Cerebellar cortex (tissue), 1 donor: ENCODE measurements around the gene NAT16.
A peak's percentile ranks its signal among the peaks of the same experiment; 100 is the strongest.
"Not testable (repeated sequence)": the region's sequence is repeated elsewhere in the genome, so short reads cannot be mapped to it uniquely, and the experiment has no call there.

Experiments
- DNase-seq: peaks from one replicate; pipeline ENCODE4 v3.0.0-alpha.2; 2015; ENCODE audit warnings: low spot score

NAT16 gene

DNA sequence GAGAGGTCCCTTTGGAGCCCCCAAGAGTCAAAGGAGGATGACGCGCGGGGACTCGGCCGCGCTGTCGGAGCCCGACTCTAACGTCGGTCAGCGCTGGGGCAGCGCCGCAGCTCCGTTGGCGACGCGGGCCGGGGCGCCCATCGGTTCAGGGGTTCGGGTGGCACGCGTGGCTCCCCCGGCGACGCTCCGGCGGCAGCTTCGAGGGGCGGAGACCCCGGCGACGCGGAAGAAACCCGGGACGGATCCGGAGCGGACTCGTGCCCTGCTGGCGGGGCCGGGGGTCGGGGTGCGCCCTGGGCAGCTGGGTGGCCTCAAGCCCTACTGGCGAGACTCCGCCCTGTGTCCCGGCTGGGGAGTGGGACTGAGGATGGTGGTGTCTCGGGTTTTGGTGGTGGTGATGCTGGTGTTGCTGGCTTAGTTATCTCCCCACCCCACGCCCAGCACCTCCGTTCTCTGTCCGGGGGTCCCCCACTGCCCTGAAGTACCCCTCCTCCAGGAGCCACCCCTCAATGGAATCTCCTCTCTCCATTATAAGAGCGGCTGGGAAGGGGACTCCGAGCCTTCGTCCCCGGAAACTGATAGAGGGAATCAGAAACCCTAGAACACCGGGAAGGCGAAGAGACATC, at the start of gene NAT16:
Gene NAT16 (minus strand): TSS at position 164 of the 626 bp plus-strand sequence. CDS start 5,486 bp downstream, outside the sequence.
- DNase-seq: no peak

GRCh38 chr7:101226721-101227120, 46.6 kb upstream of the NAT16 start:
- peak; percentile 40 for DNase-seq

GRCh38 chr7:101225650-101226049, 45.6 kb upstream of the NAT16 start:
- no peak for DNase-seq

- no peak for DNase-seq
Measured at GRCh38 chr7:101223528-101223927, 43.4 kb upstream of the NAT16 start.

- no peak for DNase-seq
Measured at GRCh38 chr7:101222275-101222830, 42.3 kb upstream of the NAT16 start.

DNA sequence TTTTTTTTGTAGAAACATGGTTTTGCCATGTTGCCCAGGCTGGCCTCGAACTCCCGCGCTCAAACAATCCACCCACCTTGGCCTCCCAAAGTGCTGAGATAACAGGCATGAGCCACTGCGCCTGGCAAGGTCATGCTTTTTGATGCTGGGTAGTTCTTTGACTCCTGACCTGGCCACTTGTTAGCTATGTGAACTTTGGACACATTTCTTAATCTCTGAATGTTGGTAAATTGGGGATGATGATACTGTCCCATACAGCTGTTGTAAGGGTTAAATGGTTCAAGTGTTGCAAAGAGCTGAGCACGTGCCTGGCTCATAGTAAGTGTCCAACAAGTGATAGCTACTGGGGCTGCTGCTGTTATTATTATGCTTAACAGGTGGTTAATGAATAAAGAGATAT, 40.2 kb upstream of the NAT16 start:
- no peak for DNase-seq

GRCh38 chr7:101218236-101219125, 38.4 kb upstream of the NAT16 start:
- DNase-seq: no peak

GRCh38 chr7:101217388-101218235, 37.5 kb upstream of the NAT16 start, which contains the start of the genes PLOD3 and ZNHIT1:
PLOD3 (minus strand) TSS chr7:101217581; CDS start chr7:101217274, 307 bp downstream.
ZNHIT1 (plus strand) TSS chr7:101218165; CDS start chr7:101218196, 31 bp downstream.
- DNase-seq: peak; percentile 99

- DNase-seq: no peak
Measured at GRCh38 chr7:101216860-101217387, 36.8 kb upstream of the NAT16 start.

GRCh38 chr7:101216001-101216859, 36.1 kb upstream of the NAT16 start:
- DNase-seq: no peak

GRCh38 chr7:101212014-101212413, 31.9 kb upstream of the NAT16 start:
- no peak for DNase-seq

DNA sequence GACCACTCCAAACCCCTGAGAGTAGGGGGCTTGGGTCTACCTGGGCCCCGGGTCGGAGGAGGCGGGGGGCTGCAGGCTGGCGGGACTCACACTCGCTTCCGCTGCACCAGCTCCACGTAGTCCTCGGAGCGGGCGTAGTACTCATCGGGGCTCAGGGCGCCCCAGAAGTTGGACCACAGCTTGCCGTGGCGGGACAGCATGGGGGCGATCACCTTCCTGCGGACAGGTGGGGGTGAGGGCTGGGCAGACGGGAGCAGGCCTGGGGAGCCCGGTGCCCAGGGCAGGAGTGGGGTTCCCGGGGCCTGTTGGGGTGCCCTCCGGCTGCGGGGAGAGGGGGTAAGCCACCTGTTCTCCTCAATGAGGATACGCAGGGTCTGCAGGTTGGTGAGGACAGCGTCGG, 31.4 kb upstream of the NAT16 start:
- DNase-seq: no peak

DNA sequence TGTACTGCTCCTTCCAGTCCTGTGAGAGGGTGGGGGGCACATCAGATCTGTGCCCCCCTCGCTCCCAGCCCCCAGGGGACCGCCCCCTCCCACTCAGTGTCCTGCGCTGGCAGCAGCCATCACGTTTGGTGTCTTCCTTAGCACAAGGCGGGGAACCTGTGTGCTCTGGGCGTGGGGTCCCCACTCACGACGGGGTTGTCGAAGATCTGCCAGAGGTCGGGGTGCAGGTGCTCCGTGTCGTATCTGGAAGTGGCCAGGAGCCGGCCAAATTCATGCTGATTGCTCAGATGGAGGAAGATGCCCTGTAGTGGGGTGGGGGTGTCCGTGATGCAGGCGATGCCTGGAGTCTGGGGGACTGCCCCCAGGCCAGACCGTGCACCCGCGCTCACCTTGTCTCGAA, 30.1 kb upstream of the NAT16 start:
- no peak for DNase-seq

DNA sequence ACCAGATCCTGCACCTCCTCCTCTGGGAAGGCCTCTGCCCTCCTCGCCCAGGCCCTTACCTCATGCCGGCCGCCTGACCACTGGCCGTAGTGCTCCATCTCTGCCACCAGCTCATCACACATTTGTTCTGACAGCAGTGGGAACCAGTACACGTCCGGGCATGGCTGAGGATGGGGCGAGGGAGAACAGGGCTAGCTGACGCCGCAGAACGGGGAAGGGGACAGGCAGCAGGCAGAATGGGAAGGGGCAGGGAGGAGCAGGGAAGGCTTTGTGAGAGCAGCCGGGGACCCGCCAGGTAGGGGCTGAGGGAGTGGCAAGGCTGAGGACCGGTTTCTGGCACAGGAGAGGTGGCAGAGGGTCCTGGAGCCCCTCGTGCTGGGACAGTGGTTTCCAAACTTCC, 28.7 kb upstream of the NAT16 start:
- DNase-seq: no peak

- DNase-seq: no peak
Measured at GRCh38 chr7:101207459-101207858, 27.4 kb upstream of the NAT16 start.

- DNase-seq: no peak
Measured at GRCh38 chr7:101206665-101207042, 26.6 kb upstream of the NAT16 start.

DNA sequence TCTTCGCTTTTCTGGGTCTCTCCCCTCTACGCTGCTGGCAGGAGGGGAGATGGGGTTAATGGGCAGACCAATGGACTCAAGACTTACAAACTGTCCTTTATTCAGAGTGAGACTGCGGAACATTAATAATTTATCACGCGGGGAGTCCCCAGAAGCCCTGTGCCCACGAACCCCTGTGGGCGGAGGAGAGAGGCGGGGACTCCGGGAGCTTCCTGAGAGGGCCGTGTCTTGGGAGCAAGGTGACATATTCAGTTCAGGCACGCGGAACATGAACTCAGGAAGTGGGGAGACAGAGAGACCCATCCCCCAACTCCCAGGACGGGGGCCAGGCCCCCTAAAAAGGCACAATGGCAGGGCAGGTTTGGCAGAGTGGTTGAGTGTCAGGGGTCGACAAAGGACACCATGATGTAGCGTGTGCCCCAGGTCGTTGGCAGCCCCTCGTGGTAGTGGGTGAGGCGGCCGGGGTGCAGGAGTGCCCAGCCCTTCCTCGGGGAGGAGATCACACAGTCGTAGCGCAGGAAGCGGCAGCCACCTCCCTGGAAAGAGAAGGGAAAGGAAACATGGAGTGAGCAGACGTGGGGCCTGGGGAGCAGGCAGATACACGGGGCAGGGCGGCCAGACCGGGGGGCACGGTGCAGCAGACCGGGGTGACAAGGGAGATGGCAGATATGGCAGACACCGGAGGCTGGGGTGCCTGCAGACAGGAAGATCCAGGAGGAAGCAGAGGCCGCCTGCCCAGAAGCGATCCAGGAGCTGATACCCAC, 26.0 kb upstream of the NAT16 start:
- no peak for DNase-seq

- DNase-seq: not testable (repeated sequence)
Measured at GRCh38 chr7:101203740-101204738, 23.9 kb upstream of the NAT16 start.

DNA sequence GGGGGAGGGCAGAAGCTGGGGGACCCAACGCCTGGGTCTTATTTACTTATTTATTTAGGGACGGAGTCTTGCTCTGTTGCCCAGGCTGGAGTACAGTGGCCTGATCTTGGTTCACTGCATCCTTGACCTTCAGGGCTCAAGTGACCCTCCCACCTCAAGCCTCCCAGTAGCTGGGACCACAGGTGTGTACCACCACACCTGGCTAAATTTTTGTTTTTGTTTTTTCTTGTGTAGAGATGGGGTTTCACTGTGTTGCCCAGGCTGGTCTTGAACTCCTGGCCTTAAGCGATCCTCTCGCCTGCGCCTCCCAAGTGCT, 22.5 kb upstream of the NAT16 start:
- DNase-seq: no peak
